Esophagus squamous epithelium (tissue), 4 donors: ENCODE results near the gene SNN.

ENCODE experiments used
- CTCF ChIP-seq, 6 experiments: fragments of 450-650 bp in 4 of 6; fragments of 200-600 bp in 2 of 6; sonication (generic) in 2 of 6; IDR thresholded peaks; one replicate each; pipeline ENCODE4 v1.5.1; 2016 to 2019; ENCODE audit warnings: antibody characterized with exemption in 6 of 6, mild to moderate bottlenecking in 4 of 6, moderate library complexity in 4 of 6
- POLR2A ChIP-seq, 4 donors: fragments of 450-650 bp; IDR thresholded peaks; one replicate each; pipeline ENCODE4 v1.6.1; 2017; ENCODE audit warnings: antibody characterized with exemption in 4 of 4, mild to moderate bottlenecking in 4 of 4, moderate library complexity in 3 of 4

- TF ChIP-seq CTCF (IDR thresholded peaks at IDR 0.05) (no peak), POLR2A (IDR thresholded peaks at IDR 0.05) (no peak)
Measured at GRCh38 chr16:11691771-11692170, 23.5 kb downstream of the SNN start.
